ENCODE results near the gene TRMT11. TPM values are rescaled to one million over a fixed set of nuclear protein-coding genes. Genes with fewer than 3 reads are reported as not detected.
A peak's percentile ranks its signal among the peaks of the same experiment; 100 is the strongest.
"Not testable (repeated sequence)": the region's sequence is repeated elsewhere in the genome, so short reads cannot be mapped to it uniquely, and the experiment has no call there.

The TRMT11 gene
- total RNA-seq, 4 donors from 2014 or later = 16.1 to 24.9 (median 18.8) TPM

DNA sequence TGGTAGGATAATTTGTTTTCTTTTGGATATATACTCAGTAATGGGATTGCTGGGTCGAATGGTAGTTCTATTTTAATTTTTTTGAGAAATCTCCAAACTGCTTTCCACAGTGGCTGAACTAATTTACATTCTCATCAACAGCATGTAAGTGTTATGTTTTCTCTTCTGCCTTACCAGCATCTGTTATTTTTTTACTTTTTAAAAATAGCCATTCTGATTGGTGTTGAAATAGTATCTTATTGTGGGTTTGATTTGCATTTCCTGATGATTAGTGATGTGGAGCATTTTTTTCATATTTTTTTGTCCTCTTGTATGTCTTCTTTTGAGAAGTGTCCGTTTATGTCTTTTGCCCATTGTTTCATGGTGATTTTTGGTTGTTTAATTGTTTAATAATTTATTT is 17.8 kb upstream of the TRMT11 start:
- Histone ChIP-seq H3K27ac (replicated peaks in 1 of 4) (no peak overlapping the region), H3K9me3 (no peaks in the 10 kb centered on the region), H3K4me1 (no peaks in the 10 kb centered on the region), H3K27me3 (no peaks in the 10 kb centered on the region), H3K36me3 (peaks cover 0 to 24% (median 12%) of the 10 kb centered on the region in 4 donors), H3K4me3 (no peak overlapping the region)
- no peak for DNase-seq (ENCODE audit: extremely low spot score)
- TF ChIP-seq POLR2A (IDR thresholded peaks at IDR 0.05; ENCODE audit: low read depth) (no peak), EP300 (IDR thresholded peaks at IDR 0.05) (no peak), POLR2AphosphoS5 (IDR thresholded peaks at IDR 0.05) (no peak)
- TF ChIP-seq, protein P1, sequence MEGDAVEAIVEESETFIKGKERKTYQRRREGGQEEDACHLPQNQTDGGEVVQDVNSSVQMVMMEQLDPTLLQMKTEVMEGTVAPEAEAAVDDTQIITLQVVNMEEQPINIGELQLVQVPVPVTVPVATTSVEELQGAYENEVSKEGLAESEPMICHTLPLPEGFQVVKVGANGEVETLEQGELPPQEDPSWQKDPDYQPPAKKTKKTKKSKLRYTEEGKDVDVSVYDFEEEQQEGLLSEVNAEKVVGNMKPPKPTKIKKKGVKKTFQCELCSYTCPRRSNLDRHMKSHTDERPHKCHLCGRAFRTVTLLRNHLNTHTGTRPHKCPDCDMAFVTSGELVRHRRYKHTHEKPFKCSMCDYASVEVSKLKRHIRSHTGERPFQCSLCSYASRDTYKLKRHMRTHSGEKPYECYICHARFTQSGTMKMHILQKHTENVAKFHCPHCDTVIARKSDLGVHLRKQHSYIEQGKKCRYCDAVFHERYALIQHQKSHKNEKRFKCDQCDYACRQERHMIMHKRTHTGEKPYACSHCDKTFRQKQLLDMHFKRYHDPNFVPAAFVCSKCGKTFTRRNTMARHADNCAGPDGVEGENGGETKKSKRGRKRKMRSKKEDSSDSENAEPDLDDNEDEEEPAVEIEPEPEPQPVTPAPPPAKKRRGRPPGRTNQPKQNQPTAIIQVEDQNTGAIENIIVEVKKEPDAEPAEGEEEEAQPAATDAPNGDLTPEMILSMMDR (IDR thresholded peaks at IDR 0.05) = no peak
- 86% methylated on average over 2 of the region's 2 CpGs for WGBS
- intact Hi-C loops (cut with DNase I) = no loop called here

DNA sequence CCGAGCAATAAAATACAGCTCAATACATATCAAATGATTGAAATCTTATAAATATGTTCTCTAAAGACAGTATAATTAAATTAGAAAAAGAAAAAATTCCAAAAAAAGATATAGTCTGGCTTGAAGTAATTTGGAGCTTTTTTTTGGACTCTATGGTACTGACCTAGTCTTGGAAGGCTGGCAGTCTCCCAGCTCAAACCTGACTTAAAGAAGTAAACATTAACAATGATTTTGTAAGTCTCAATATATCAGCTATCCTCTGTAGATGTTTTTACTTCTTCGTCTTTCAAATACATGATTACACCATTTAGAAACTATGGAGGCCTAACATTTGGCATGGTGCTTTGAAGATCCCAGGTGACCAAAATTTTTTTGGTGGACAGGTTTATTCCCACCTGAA is 15.6 kb upstream of the TRMT11 start:
- intact Hi-C loops (cut with DNase I) = loop anchor here (5.0 kb wide), 1 partner anchor 658 kb away; no protein-coding TSS in a partner anchor
- Histone ChIP-seq H3K36me3 (peaks cover 0 to 38% (median 21%) of the 10 kb centered on the region in 4 donors), H3K27ac (replicated peaks in 1 of 4) (no peak overlapping the region), H3K9me3 (no peaks in the 10 kb centered on the region), H3K27me3 (no peaks in the 10 kb centered on the region), H3K4me1 (peaks cover 0 to 5% (median 0%) of the 10 kb centered on the region in 4 donors), H3K4me3 (no peak overlapping the region)
- DNase-seq (ENCODE audit: extremely low spot score) = no peak
- 8% methylated on average over 2 of the region's 2 CpGs for WGBS
- TF ChIP-seq POLR2AphosphoS5 (IDR thresholded peaks at IDR 0.05) (no peak), POLR2A (IDR thresholded peaks at IDR 0.05; ENCODE audit: low read depth) (no peak), EP300 (IDR thresholded peaks at IDR 0.05) (no peak)
- TF ChIP-seq, protein P1 (IDR thresholded peaks at IDR 0.05) = no peak

DNA sequence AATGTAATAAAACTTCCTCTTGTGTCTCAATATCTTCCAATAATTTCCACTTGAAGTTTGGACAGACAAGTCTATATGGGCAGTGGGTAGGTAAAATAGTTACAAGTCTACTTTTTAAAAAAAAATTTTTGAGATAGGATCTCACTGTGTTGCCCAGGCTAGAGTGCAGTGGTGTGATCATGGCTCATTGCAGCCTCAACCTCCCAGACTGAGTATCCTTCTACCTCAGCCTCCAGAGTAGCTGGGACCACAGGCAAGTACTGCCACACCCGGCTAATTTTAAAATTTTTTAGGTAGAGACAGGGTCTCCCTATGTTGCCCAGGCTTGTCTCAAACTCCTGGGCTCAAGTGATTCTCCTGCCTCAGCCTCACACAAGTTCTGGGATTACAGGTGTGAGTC is 13.9 kb upstream of the TRMT11 start:
- H3K36me3 ChIP-seq = peaks cover 0 to 46% (median 23%) of the 10 kb centered on the region in 4 donors
- not testable (repeated sequence) for H3K4me3 ChIP-seq; H3K27ac ChIP-seq (replicated peaks in 1 of 4); DNase-seq (ENCODE audit: extremely low spot score); H3K27me3 ChIP-seq; H3K4me1 ChIP-seq; H3K9me3 ChIP-seq
- WGBS = 100% methylated on average over 1 of the region's 1 CpG
- intact Hi-C loops (cut with DNase I) = loop anchor here (5.0 kb wide), 1 partner anchor 660 kb away; no protein-coding TSS in a partner anchor

DNA sequence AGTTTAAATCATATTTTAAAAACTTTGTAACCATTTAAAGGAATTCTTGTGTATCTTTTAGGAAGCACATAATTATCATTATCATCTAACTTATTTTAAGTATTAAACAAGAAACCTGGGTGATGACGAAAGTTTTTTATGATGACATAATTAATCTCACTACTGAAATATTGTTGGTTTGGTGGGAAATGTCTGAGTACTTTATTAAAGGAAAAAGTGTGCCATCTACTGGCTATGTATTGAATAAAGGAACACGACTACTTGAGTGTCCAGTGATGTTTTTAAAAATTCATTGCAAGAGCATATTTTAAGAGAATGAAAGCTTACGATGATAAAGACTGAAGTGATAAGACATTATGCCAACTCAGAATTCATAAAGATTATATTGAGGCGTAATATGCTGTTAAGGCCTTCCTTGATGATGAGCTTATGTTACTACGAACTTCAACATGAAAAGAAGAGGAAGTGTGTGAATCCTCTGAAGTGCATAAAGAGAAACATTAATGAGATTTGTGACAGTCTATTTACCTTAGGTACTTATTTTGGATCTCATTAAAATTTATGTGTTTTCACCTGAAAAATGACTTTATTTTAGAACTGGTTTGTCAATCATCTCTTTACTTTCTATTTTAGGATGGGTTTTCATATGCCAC is 12.0 kb upstream of the TRMT11 start:
- WGBS = 30% methylated on average over 5 of the region's 5 CpGs
- Histone ChIP-seq H3K4me1 (peaks cover 0 to 5% (median 0%) of the 10 kb centered on the region in 4 donors), H3K4me3 (no peak overlapping the region), H3K9me3 (no peaks in the 10 kb centered on the region), H3K36me3 (peaks cover 0 to 34% (median 15%) of the 10 kb centered on the region in 4 donors), H3K27ac (replicated peaks in 1 of 4) (no peak overlapping the region), H3K27me3 (no peaks in the 10 kb centered on the region)
- intact Hi-C loops (cut with DNase I) = loop anchor here (5.0 kb wide), 1 partner anchor 662 kb away; no protein-coding TSS in a partner anchor
- DNase-seq (ENCODE audit: extremely low spot score) = no peak
- TF ChIP-seq EP300 (IDR thresholded peaks at IDR 0.05) = no peak
- TF ChIP-seq, protein P1 (IDR thresholded peaks at IDR 0.05) = peak; percentile 52 to 55 (median 52)

DNA sequence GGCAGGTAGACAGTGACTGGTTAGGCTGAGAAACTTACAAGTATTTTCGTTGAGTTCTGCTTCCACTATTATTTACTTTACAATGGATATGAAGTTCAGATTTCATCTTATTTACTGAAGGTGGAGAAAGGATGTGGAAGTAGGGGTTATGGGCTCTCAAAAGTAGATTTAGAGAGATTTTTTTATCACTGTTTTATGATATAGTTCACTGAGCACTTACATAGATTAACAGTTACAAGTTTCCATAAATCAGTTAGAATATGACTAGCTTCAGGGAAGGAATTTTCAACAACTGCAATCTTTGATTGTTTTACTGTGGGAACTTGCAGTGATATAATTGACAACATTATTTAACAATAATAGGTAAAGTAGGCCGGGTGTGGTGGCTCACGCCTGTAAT is 7.2 kb upstream of the TRMT11 start:
- no peak for DNase-seq (ENCODE audit: extremely low spot score)
- Histone ChIP-seq H3K27me3 (no peaks in the 10 kb centered on the region), H3K4me3 (no peak overlapping the region), H3K36me3 (peaks cover 0 to 36% (median 13%) of the 10 kb centered on the region in 4 donors), H3K9me3 (no peaks in the 10 kb centered on the region), H3K4me1 (peaks cover 0 to under 1% (median 0%) of the 10 kb centered on the region in 4 donors), H3K27ac (replicated peaks in 1 of 4) (no peak overlapping the region)
- intact Hi-C loops (cut with DNase I) = no loop called here
- TF ChIP-seq EP300 (IDR thresholded peaks at IDR 0.05) = no peak
- TF ChIP-seq, protein P1 (IDR thresholded peaks at IDR 0.05) = no peak
- TF ChIP-seq POLR2AphosphoS5 (IDR thresholded peaks at IDR 0.05) = no peak
- TF ChIP-seq POLR2A (IDR thresholded peaks at IDR 0.05; ENCODE audit: low read depth) = no peak
- WGBS = 94% methylated on average over 3 of the region's 3 CpGs

All from esophagus muscularis mucosa (tissue), 4 donors.